ENCODE results near the gene TMTC1.

DNA sequence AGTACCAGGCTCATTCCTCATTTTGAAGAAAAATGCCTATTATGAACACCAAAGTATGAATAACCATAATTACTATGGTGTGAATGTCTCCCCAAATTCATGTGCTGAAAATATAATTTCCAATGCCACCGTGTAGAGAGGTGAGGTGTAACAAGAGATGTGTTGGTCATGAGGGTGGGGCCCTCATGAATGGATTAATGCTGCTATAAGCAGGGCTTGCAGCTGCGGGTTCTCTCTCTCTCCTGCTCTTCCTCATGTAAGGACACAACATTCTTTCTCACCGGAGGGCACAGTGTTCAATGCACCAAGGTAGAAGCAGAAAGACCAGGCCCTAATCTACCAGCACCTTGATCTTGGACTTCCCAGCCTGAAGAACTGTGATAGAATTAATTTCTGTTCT is 70.0 kb downstream of the TMTC1 start:
- TF ChIP-seq, protein P1, sequence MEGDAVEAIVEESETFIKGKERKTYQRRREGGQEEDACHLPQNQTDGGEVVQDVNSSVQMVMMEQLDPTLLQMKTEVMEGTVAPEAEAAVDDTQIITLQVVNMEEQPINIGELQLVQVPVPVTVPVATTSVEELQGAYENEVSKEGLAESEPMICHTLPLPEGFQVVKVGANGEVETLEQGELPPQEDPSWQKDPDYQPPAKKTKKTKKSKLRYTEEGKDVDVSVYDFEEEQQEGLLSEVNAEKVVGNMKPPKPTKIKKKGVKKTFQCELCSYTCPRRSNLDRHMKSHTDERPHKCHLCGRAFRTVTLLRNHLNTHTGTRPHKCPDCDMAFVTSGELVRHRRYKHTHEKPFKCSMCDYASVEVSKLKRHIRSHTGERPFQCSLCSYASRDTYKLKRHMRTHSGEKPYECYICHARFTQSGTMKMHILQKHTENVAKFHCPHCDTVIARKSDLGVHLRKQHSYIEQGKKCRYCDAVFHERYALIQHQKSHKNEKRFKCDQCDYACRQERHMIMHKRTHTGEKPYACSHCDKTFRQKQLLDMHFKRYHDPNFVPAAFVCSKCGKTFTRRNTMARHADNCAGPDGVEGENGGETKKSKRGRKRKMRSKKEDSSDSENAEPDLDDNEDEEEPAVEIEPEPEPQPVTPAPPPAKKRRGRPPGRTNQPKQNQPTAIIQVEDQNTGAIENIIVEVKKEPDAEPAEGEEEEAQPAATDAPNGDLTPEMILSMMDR (optimal IDR thresholded peaks at IDR 0.05 in 1 of 3, IDR thresholded peaks at IDR 0.05 in 1 of 3, conservative IDR thresholded peaks at IDR 0.05 in 1 of 3; ENCODE audit: extremely low read depth in 1 of 3, insufficient read depth in 2 of 3, low read length in 3 of 3): no peak
- TF ChIP-seq EZH2 (IDR thresholded peaks at IDR 0.05; ENCODE audit: low read length): no peak
